Fibroblast of the aortic adventitia (primary cell): Measurements from ENCODE around the gene XYLT2. TPM values are rescaled to one million over a fixed set of nuclear protein-coding genes. Genes with fewer than 3 reads are reported as not detected.
A peak's percentile ranks its signal among the peaks of the same experiment; 100 is the strongest.

Experiments
- DNase-seq: peaks from one replicate; pipeline ENCODE4 v3.0.0-alpha.2; 2010; ENCODE audit warnings: low read depth
- H3K4me3 ChIP-seq: 2 replicates; pipeline ENCODE4 v1.5.1; 2011; ENCODE audit warnings: low read depth, mild to moderate bottlenecking, control low read depth, low read length, moderate library complexity
- CTCF ChIP-seq: IDR thresholded peaks from 2 replicates; pipeline ENCODE4 v1.5.1; 2011; ENCODE audit warnings: mild to moderate bottlenecking, low read length, control low read depth, inconsistent platforms; ENCODE audit not compliant: insufficient read depth
- total RNA-seq: library from RNA; depleted of rRNA; stranded (reverse); fragments of >200 nt; gene quantifications from 2 replicates; pipeline ENCODE4 v1.2.3, GENCODE V29; 2012; ENCODE audit warnings: low replicate concordance

Gene XYLT2
- total RNA-seq, 1 donor: 33.9 TPM

- H3K4me3 ChIP-seq: peak overlapping the region; percentile 100
- TF ChIP-seq CTCF: no peak
- no peak for DNase-seq
Observed at GRCh38 chr17:50372222-50372757, 26.4 kb downstream of the XYLT2 start.

DNA sequence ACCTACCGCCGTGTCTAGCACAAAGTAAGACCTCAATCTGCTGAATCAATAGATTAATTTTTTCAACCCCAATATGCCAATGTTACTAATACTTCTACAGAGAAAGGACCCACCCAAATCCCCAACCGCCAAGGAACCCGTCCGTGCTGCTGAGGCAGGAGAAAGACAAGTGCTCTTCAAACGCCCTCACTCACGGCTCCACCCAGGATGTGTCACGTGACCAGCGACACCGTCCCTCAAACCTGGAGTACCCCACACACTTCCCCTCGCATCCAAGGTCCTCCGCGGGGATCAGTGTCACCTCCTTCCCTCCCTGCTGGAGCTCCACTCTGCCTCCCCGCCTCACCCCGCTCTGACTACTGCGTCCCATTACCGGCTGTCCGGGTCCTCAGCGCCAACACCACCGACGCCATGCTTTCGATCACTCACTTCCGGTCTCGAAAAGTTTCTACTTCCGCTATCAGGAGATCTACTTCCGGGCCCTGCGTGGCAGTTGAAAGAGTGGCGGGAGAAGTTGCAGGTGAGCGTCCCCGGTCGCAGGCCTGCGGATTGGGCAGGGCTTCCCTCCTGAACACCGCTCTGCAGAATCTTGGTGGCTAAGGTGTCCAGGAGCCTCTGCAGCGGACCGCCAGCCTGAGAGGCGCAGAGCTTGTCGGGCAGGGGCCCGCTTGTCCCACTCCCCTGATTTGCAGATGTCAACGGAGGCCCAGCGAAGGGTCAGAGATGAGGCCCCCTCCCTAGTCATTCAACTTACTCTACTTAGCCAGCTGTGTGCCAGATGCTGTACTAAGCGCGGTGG lies 27.0 kb downstream of the XYLT2 start, which contains the start of the genes EME1 and MRPL27:
Gene EME1, plus strand, starts transcription at position 472 of the 799 bp plus-strand sequence. CDS start 1,980 bp downstream, outside the sequence.
Gene MRPL27, minus strand, starts transcription at position 427 of the 799 bp plus-strand sequence. Its CDS starts 14 bp downstream, at position 413.
- TF ChIP-seq CTCF: no peak
- H3K4me3 ChIP-seq: peak within 1 kb of the TSS; percentile 100
- peak; percentile 88 for DNase-seq

GRCh38 chr17:50373705-50374104 lies 27.8 kb downstream of the XYLT2 start:
- peak overlapping the region; percentile 100 for H3K4me3 ChIP-seq
- no peak for DNase-seq
- TF ChIP-seq CTCF: no peak

GRCh38 chr17:50375858-50376538 lies 30.1 kb downstream of the XYLT2 start:
- no peak for DNase-seq
- TF ChIP-seq CTCF: no peak
- no peak overlapping the region for H3K4me3 ChIP-seq

- DNase-seq: no peak
- no peak overlapping the region for H3K4me3 ChIP-seq
- TF ChIP-seq CTCF: no peak
Observed at GRCh38 chr17:50379351-50380132, 33.6 kb downstream of the XYLT2 start.
